MM.1S (cell line): ENCODE results near the gene DDI2.

Experiments
- DNase-seq: peaks from one replicate; pipeline ENCODE4 v3.0.0-alpha.2; 2015
- H2AFZ ChIP-seq: fragments of 300-600 bp; sonication (generic); 2 replicates; pipeline ENCODE4 v1.6.0; 2016; ENCODE audit warnings: antibody characterized with exemption, low read length
- H3F3A ChIP-seq: fragments of 300-600 bp; sonication (generic); 2 replicates; pipeline ENCODE4 v1.6.1; 2016; ENCODE audit warnings: mild to moderate bottlenecking, antibody characterized with exemption, low read length, moderate library complexity, mixed read lengths; ENCODE audit not compliant: insufficient read depth
- H3K27ac ChIP-seq: fragments of 300-600 bp; sonication (generic); 2 replicates; pipeline ENCODE4 v1.5.1; 2016; ENCODE audit warnings: mild to moderate bottlenecking, low read length
- H3K27me3 ChIP-seq: fragments of 300-600 bp; sonication (generic); replicated peaks from 2 replicates; pipeline ENCODE4 v1.6.0; 2016; ENCODE audit warnings: low read length; ENCODE audit not compliant: insufficient read depth
- H3K36me3 ChIP-seq: fragments of 300-600 bp; sonication (generic); replicated peaks from 2 replicates; pipeline ENCODE4 v1.6.1; 2016; ENCODE audit warnings: mild to moderate bottlenecking, low read length, mixed read lengths; ENCODE audit not compliant: insufficient read depth
- H3K4me1 ChIP-seq: fragments of 300-600 bp; sonication (generic); 2 replicates; pipeline ENCODE4 v1.6.1; 2016; ENCODE audit warnings: low read length, mixed read lengths
- H3K4me2 ChIP-seq: fragments of 300-600 bp; sonication (generic); 2 replicates; pipeline ENCODE4 v1.6.0; 2016; ENCODE audit warnings: low read depth, low read length
- H3K4me3 ChIP-seq: fragments of 300-600 bp; sonication (generic); 2 replicates; pipeline ENCODE4 v1.5.1; 2016; ENCODE audit warnings: low read length, mixed read lengths
- H3K79me2 ChIP-seq: fragments of 300-600 bp; sonication (generic); 2 replicates; pipeline ENCODE4 v1.6.1; 2016; ENCODE audit warnings: mixed run types, low read length, mixed read lengths
- H3K9ac ChIP-seq: fragments of 300-600 bp; sonication (generic); 2 replicates; pipeline ENCODE4 v1.6.1; 2016; ENCODE audit warnings: low read length, mixed read lengths
- H3K9me2 ChIP-seq: fragments of 300-600 bp; sonication (generic); replicated peaks from 2 replicates; pipeline ENCODE4 v1.6.1; 2016; ENCODE audit warnings: mild to moderate bottlenecking, low read length, mixed read lengths; ENCODE audit not compliant: insufficient read depth
- H3K9me3 ChIP-seq: fragments of 300-600 bp; sonication (generic); replicated peaks from 2 replicates; pipeline ENCODE4 v1.6.1; 2016; ENCODE audit warnings: mild to moderate bottlenecking, low read length, mixed read lengths; ENCODE audit not compliant: insufficient read depth
- H4K20me1 ChIP-seq: fragments of 300-600 bp; sonication (generic); 2 replicates; pipeline ENCODE4 v1.6.1; 2016; ENCODE audit warnings: mild to moderate bottlenecking, low read length, moderate library complexity, mixed read lengths; ENCODE audit not compliant: insufficient read depth
- EZH2 ChIP-seq: fragments of 300-600 bp; sonication (generic); optimal IDR thresholded peaks from 2 replicates; pipeline ENCODE3; 2017; ENCODE audit warnings: low read depth, mild to moderate bottlenecking, antibody characterized with exemption, low read length, mixed read lengths
- EZH2phosphoT487 ChIP-seq: fragments of 300-600 bp; sonication (generic); IDR thresholded peaks from 2 replicates; pipeline ENCODE4 v1.6.1; 2018; ENCODE audit warnings: antibody characterized with exemption, low read length
- TF ChIP-seq, protein P1 (sequence below): fragments of 300-600 bp; sonication (generic); IDR thresholded peaks from 2 replicates; pipeline ENCODE4 v1.5.1; 2016; ENCODE audit warnings: antibody characterized with exemption, low read length, mixed read lengths

DDI2 gene

DNA sequence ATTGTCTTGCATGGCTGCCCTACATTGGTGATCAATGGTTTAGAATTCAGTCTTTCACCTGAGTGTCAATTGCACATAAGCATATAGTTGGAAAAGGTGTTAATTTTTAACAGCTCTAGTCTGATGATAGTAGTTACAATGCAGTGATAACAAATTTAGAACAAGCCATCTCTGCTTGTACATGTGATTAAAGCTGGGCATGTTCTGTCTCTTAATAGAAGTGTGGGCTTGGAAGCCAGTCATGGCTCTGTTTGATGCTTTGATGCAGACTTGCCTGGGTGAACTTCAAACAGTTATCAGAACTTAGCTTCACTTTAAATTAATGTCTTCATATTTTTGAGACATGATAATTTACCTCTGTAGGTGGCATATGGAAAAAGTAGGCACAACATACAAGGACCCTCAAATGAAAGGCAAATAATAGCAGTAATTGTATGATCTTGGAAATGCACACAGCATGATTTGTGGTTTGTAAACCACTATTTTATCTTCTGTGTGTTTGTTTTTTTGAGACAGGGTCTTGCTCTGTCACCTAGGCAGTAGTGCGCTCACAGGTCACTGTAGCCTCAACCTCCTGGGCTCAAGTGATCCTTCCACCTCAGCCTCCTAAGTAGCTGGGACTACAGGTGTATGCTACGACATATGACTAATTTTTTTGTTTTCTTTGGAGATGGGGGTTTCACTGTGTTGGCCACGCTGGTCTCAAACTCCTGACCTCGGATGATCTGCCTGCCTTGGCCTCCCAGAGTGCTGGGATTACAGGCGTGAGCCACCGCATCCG lies 3.8 kb downstream of the DDI2 start:
- Histone ChIP-seq H3K9ac (no peak overlapping the region), H3F3A (peaks cover 24% of the 10 kb centered on the region), H3K79me2 (peaks cover 87% of the 10 kb centered on the region), H3K4me2 (no peak overlapping the region), H3K9me3 (no peaks in the 10 kb centered on the region), H3K27ac (no peak overlapping the region), H3K9me2 (no peaks in the 10 kb centered on the region), H3K36me3 (0 out of 2 replicates have a peak, but pooled peaks cover 2% of the 10 kb centered on the region), H3K27me3 (no peaks in the 10 kb centered on the region), H2AFZ (no peak overlapping the region), H3K4me1 (peaks cover 7% of the 10 kb centered on the region; the same call in 1 of the 2 replicates), H4K20me1 (peaks cover 22% of the 10 kb centered on the region), H3K4me3 (no peak overlapping the region)
- DNase-seq: no peak
- TF ChIP-seq EZH2: no peak
- TF ChIP-seq, protein P1, sequence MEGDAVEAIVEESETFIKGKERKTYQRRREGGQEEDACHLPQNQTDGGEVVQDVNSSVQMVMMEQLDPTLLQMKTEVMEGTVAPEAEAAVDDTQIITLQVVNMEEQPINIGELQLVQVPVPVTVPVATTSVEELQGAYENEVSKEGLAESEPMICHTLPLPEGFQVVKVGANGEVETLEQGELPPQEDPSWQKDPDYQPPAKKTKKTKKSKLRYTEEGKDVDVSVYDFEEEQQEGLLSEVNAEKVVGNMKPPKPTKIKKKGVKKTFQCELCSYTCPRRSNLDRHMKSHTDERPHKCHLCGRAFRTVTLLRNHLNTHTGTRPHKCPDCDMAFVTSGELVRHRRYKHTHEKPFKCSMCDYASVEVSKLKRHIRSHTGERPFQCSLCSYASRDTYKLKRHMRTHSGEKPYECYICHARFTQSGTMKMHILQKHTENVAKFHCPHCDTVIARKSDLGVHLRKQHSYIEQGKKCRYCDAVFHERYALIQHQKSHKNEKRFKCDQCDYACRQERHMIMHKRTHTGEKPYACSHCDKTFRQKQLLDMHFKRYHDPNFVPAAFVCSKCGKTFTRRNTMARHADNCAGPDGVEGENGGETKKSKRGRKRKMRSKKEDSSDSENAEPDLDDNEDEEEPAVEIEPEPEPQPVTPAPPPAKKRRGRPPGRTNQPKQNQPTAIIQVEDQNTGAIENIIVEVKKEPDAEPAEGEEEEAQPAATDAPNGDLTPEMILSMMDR: no peak
- TF ChIP-seq EZH2phosphoT487: no peak

DNA sequence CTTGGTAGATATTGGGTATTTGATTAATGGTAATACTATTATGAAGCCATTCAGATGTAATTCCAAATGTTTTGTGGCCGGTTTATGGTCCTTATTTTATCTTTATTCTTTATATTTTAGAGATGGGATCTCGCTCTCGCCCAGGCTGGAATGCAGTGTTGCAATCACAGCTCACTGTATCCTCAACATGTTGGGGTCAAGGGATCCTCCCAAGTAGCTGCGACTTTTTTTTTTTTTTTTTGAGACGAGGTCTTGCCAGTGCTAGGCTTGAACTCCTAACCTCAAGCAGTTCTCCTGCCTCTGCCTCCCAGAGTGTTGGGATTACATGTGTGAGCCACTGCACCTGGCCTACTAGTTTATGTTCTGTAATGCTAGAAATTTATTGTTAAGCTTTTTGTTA lies 4.7 kb downstream of the DDI2 start:
- DNase-seq: no peak
- no peak overlapping the region for H3K4me2 ChIP-seq
- no peak overlapping the region for H3K9ac ChIP-seq
- no peaks in the 10 kb centered on the region for H3K27me3 ChIP-seq
- no peak overlapping the region for H3K4me3 ChIP-seq
- peaks cover 16% of the 10 kb centered on the region for H3F3A ChIP-seq
- H3K9me2 ChIP-seq: no peaks in the 10 kb centered on the region
- H4K20me1 ChIP-seq: peaks cover 25% of the 10 kb centered on the region
- no peaks in the 10 kb centered on the region for H3K9me3 ChIP-seq
- H3K4me1 ChIP-seq: peaks cover 13% of the 10 kb centered on the region; the same call in 1 of the 2 replicates
- no peak overlapping the region for H3K27ac ChIP-seq
- H3K79me2 ChIP-seq: peaks cover 95% of the 10 kb centered on the region
- H2AFZ ChIP-seq: no peak overlapping the region
- TF ChIP-seq EZH2 (no peak), EZH2phosphoT487 (no peak)
- TF ChIP-seq, protein P1: no peak
- H3K36me3 ChIP-seq: peaks cover 7% of the 10 kb centered on the region; the same call in 1 of the 2 replicates

DNA sequence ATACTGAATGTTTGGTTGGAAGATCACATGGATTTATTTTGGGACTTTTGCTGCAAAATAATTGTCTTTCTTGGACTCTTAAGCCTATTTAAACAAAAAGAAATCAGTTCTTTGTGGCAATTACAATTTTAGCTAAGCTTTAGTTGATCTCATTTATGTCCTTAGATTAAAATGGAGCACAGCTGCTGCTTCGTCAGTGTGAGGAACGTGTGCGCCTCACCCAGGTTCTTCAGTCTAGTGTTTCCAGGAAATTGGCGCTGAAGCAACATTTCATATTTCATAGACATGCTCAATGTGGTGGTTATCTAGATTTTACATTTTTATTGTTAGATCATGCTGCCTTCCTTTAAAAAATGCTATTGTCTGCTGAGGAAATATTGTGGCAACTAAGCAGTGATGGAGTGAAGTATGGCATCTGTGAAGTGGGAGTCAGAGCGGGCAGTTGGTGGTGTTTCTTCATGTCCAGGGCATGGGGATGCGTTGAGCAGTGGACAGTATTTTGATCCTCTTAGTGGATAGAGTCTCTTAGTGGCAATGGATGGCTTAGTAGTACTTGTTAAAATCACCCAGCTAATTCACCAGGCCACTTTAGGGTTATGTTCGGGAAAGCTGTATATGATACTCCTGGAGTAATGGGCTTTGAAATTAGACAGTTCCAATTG lies 5.6 kb downstream of the DDI2 start:
- Histone ChIP-seq H3K4me2 (no peak overlapping the region), H3K27ac (no peak overlapping the region), H4K20me1 (peaks cover 25% of the 10 kb centered on the region), H3K9me3 (no peaks in the 10 kb centered on the region), H3K79me2 (peaks cover 100% of the 10 kb centered on the region), H3K36me3 (peaks cover 7% of the 10 kb centered on the region; the same call in 1 of the 2 replicates), H2AFZ (no peak overlapping the region), H3F3A (peaks cover 11% of the 10 kb centered on the region), H3K4me1 (peaks cover 21% of the 10 kb centered on the region), H3K9me2 (no peaks in the 10 kb centered on the region), H3K9ac (no peak overlapping the region), H3K27me3 (no peaks in the 10 kb centered on the region), H3K4me3 (no peak overlapping the region)
- DNase-seq: no peak
- no peak for TF ChIP-seq EZH2phosphoT487
- TF ChIP-seq EZH2: no peak
- TF ChIP-seq, protein P1: no peak
